Measurements from ENCODE around the gene ARNT2.

The ARNT2 gene

GRCh38 chr15:80580536-80581260 lies 176.5 kb downstream of the ARNT2 start:
- DNase-seq (ENCODE audit: extremely low read depth, low read depth), result no peak
- TF ChIP-seq, protein P1, sequence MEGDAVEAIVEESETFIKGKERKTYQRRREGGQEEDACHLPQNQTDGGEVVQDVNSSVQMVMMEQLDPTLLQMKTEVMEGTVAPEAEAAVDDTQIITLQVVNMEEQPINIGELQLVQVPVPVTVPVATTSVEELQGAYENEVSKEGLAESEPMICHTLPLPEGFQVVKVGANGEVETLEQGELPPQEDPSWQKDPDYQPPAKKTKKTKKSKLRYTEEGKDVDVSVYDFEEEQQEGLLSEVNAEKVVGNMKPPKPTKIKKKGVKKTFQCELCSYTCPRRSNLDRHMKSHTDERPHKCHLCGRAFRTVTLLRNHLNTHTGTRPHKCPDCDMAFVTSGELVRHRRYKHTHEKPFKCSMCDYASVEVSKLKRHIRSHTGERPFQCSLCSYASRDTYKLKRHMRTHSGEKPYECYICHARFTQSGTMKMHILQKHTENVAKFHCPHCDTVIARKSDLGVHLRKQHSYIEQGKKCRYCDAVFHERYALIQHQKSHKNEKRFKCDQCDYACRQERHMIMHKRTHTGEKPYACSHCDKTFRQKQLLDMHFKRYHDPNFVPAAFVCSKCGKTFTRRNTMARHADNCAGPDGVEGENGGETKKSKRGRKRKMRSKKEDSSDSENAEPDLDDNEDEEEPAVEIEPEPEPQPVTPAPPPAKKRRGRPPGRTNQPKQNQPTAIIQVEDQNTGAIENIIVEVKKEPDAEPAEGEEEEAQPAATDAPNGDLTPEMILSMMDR (IDR thresholded peaks at IDR 0.05; ENCODE audit: low read depth, low read length, missing control alignments), result no peak
- no peak overlapping the region for H3K4me3 ChIP-seq (replicated peaks; ENCODE audit: low read depth, low read length)

- no peak for DNase-seq (ENCODE audit: extremely low read depth, low read depth)
- no peak overlapping the region for H3K4me3 ChIP-seq (replicated peaks; ENCODE audit: low read depth, low read length)
- TF ChIP-seq, protein P1 (IDR thresholded peaks at IDR 0.05; ENCODE audit: low read depth, low read length, missing control alignments), result no peak
Observed at GRCh38 chr15:80581976-80582375, 177.8 kb downstream of the ARNT2 start.

- no peak overlapping the region for H3K4me3 ChIP-seq (replicated peaks; ENCODE audit: low read depth, low read length)
- TF ChIP-seq, protein P1 (IDR thresholded peaks at IDR 0.05; ENCODE audit: low read depth, low read length, missing control alignments), result no peak
- no peak for DNase-seq (ENCODE audit: extremely low read depth, low read depth)
Observed at GRCh38 chr15:80582816-80583423, 178.7 kb downstream of the ARNT2 start.

GRCh38 chr15:80584561-80584964 lies 180.4 kb downstream of the ARNT2 start:
- DNase-seq (ENCODE audit: extremely low read depth, low read depth), result no peak
- no peak overlapping the region for H3K4me3 ChIP-seq (replicated peaks; ENCODE audit: low read depth, low read length)
- TF ChIP-seq, protein P1 (IDR thresholded peaks at IDR 0.05; ENCODE audit: low read depth, low read length, missing control alignments), result no peak

- TF ChIP-seq, protein P1 (IDR thresholded peaks at IDR 0.05; ENCODE audit: low read depth, low read length, missing control alignments), result no peak
Observed at GRCh38 chr15:80584973-80585525, 180.9 kb downstream of the ARNT2 start.

GRCh38 chr15:80585544-80586018 lies 181.4 kb downstream of the ARNT2 start:
- no peak for DNase-seq (ENCODE audit: extremely low read depth, low read depth)
- TF ChIP-seq, protein P1 (IDR thresholded peaks at IDR 0.05; ENCODE audit: low read depth, low read length, missing control alignments), result no peak
- H3K4me3 ChIP-seq (replicated peaks; ENCODE audit: low read depth, low read length), result no peak overlapping the region

More at GRCh38 chr15:80584973-80585525, 180.9 kb downstream of the ARNT2 start:
- DNase-seq (ENCODE audit: extremely low read depth, low read depth), result no peak
- no peak overlapping the region for H3K4me3 ChIP-seq (replicated peaks; ENCODE audit: low read depth, low read length)

Measured in HFF-Myc (cell line).